GM12878 (cell line): ENCODE results near the gene COL15A1. TPM values are rescaled to one million over a fixed set of nuclear protein-coding genes. Genes with fewer than 3 reads are reported as not detected.

Experiments used
- CBX5 ChIP-seq: sonication (generic); IDR thresholded peaks from 2 replicates; pipeline ENCODE4 v1.6.1; 2016; ENCODE audit warnings: low read depth, moderate library complexity, mild to moderate bottlenecking, inconsistent platforms
- EZH2 ChIP-seq: IDR thresholded peaks from 2 replicates; pipeline ENCODE4 v1.6.1; 2012; ENCODE audit warnings: low read depth, mild to moderate bottlenecking, control low read depth, inconsistent platforms, low read length, borderline replicate concordance; ENCODE audit not compliant: control insufficient read depth
- GABPA ChIP-seq: IDR thresholded peaks from 2 replicates; pipeline ENCODE4 v1.6.1; 2014; ENCODE audit warnings: antibody characterized with exemption, low read depth, mild to moderate bottlenecking, inconsistent platforms
- MAX ChIP-seq: IDR thresholded peaks from 2 replicates; pipeline ENCODE4 v1.6.1; 2012; ENCODE audit warnings: low read depth, low read length, improper control_type of control experiment
- MYC ChIP-seq: IDR thresholded peaks from 2 replicates; pipeline ENCODE4 v1.6.1; 2011; ENCODE audit warnings: mild to moderate bottlenecking, low read length, moderate library complexity, inconsistent platforms; ENCODE audit not compliant: insufficient read depth, insufficient replicate concordance, insufficient read length, severe bottlenecking
- NFIC ChIP-seq: IDR thresholded peaks from 2 replicates; pipeline ENCODE4 v1.6.1; 2012; ENCODE audit warnings: low read depth, mild to moderate bottlenecking, inconsistent platforms, low read length, moderate library complexity
- PAX5 ChIP-seq: IDR thresholded peaks from 2 replicates; pipeline ENCODE4 v1.6.1; 2011; ENCODE audit warnings: low read depth, low read length, borderline replicate concordance
- RBBP5 ChIP-seq: fragments of 200-600 bp; sonication (generic); conservative IDR thresholded peaks from 2 replicates; pipeline ENCODE4 v1.6.1; 2016
- RELB ChIP-seq: fragments of 450-650 bp; IDR thresholded peaks from 2 replicates; pipeline ENCODE4 v1.6.1; 2017; ENCODE audit warnings: low read depth, mild to moderate bottlenecking, moderate library complexity
- SMARCA5 ChIP-seq: fragments of 450-650 bp; IDR thresholded peaks from 2 replicates; pipeline ENCODE4 v1.6.1; 2017; ENCODE audit warnings: mild to moderate bottlenecking
- SREBF2 ChIP-seq: IDR thresholded peaks from 2 replicates; pipeline ENCODE4 v1.6.1; 2012; ENCODE audit warnings: mild to moderate bottlenecking, low read length
- TARDBP ChIP-seq: IDR thresholded peaks from 2 replicates; pipeline ENCODE4 v1.6.1; 2016; ENCODE audit warnings: borderline replicate concordance
- polyA plus RNA-seq, 11 experiments: library from polyadenylated mRNA; depleted of rRNA in 4 of 11; unstranded in 6 of 11; stranded (reverse) in 5 of 11; fragments of >200 nt; fragmentation: Nextera tagmentation in 4 of 11; fragmentation: Illumina TruSeq in 1 of 11; extraction: Ambion mirVana in 4 of 11; extraction: Trizol in 1 of 11; gene quantifications; 1 replicate in 1 of 11; 2 replicates in 10 of 11; pipeline versions ENCODE4 v1.2.1 to v1.2.3, GENCODE V29; 2011 to 2016; ENCODE audit warnings: inconsistent platforms in 2 of 11, missing spikeins in 2 of 11, low read depth in 1 of 11
- total RNA-seq, 4 experiments: library from RNA; depleted of rRNA in 3 of 4; stranded (reverse); fragments of >200 nt in 3 of 4; fragmentation: Illumina TruSeq in 1 of 4; extraction: Trizol in 1 of 4; gene quantifications; 2 replicates each; pipeline versions ENCODE4 v1.2.1 to v1.2.3, GENCODE V29; 2013 to 2021
- TF ChIP-seq, protein P1 (sequence below): fragments of 450-650 bp; formaldehyde crosslinking; IDR thresholded peaks from 2 replicates; pipeline ENCODE4 v1.4.0; 2020; ENCODE audit warnings: mild to moderate bottlenecking, moderate library complexity
- TF ChIP-seq, protein P2 (sequence below): fragments of 450-650 bp; IDR thresholded peaks from 2 replicates; pipeline ENCODE4 v1.6.1; 2016; ENCODE audit warnings: mild to moderate bottlenecking, moderate library complexity, borderline replicate concordance
- TF ChIP-seq, protein P3 (sequence below): fragments of 450-650 bp; IDR thresholded peaks from 2 replicates; pipeline ENCODE4 v1.6.1; 2017; ENCODE audit warnings: mild to moderate bottlenecking, moderate library complexity

COL15A1 gene
- total and polyA plus RNA-seq, 10 of the 15 experiments (the other 5 are each of a cell fraction or from before 2014, with no cell fraction given), result 0.01 to 0.28 (median 0.06) TPM; not detected in 2

- no peak for TF ChIP-seq CBX5
- TF ChIP-seq, protein P1, sequence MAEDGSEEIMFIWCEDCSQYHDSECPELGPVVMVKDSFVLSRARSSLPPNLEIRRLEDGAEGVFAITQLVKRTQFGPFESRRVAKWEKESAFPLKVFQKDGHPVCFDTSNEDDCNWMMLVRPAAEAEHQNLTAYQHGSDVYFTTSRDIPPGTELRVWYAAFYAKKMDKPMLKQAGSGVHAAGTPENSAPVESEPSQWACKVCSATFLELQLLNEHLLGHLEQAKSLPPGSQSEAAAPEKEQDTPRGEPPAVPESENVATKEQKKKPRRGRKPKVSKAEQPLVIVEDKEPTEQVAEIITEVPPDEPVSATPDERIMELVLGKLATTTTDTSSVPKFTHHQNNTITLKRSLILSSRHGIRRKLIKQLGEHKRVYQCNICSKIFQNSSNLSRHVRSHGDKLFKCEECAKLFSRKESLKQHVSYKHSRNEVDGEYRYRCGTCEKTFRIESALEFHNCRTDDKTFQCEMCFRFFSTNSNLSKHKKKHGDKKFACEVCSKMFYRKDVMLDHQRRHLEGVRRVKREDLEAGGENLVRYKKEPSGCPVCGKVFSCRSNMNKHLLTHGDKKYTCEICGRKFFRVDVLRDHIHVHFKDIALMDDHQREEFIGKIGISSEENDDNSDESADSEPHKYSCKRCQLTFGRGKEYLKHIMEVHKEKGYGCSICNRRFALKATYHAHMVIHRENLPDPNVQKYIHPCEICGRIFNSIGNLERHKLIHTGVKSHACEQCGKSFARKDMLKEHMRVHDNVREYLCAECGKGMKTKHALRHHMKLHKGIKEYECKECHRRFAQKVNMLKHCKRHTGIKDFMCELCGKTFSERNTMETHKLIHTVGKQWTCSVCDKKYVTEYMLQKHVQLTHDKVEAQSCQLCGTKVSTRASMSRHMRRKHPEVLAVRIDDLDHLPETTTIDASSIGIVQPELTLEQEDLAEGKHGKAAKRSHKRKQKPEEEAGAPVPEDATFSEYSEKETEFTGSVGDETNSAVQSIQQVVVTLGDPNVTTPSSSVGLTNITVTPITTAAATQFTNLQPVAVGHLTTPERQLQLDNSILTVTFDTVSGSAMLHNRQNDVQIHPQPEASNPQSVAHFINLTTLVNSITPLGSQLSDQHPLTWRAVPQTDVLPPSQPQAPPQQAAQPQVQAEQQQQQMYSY (CRISPR knock-in tag), result no peak
- peak; percentile 84 for TF ChIP-seq NFIC
- TF ChIP-seq, protein P2, sequence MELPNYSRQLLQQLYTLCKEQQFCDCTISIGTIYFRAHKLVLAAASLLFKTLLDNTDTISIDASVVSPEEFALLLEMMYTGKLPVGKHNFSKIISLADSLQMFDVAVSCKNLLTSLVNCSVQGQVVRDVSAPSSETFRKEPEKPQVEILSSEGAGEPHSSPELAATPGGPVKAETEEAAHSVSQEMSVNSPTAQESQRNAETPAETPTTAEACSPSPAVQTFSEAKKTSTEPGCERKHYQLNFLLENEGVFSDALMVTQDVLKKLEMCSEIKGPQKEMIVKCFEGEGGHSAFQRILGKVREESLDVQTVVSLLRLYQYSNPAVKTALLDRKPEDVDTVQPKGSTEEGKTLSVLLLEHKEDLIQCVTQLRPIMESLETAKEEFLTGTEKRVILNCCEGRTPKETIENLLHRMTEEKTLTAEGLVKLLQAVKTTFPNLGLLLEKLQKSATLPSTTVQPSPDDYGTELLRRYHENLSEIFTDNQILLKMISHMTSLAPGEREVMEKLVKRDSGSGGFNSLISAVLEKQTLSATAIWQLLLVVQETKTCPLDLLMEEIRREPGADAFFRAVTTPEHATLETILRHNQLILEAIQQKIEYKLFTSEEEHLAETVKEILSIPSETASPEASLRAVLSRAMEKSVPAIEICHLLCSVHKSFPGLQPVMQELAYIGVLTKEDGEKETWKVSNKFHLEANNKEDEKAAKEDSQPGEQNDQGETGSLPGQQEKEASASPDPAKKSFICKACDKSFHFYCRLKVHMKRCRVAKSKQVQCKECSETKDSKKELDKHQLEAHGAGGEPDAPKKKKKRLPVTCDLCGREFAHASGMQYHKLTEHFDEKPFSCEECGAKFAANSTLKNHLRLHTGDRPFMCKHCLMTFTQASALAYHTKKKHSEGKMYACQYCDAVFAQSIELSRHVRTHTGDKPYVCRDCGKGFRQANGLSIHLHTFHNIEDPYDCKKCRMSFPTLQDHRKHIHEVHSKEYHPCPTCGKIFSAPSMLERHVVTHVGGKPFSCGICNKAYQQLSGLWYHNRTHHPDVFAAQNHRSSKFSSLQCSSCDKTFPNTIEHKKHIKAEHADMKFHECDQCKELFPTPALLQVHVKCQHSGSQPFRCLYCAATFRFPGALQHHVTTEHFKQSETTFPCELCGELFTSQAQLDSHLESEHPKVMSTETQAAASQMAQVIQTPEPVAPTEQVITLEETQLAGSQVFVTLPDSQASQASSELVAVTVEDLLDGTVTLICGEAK, result no peak
- TF ChIP-seq MYC, result no peak
- no peak for TF ChIP-seq SREBF2
- TF ChIP-seq GABPA, result no peak
- peak; percentile 81; the same call in 1 of the 2 replicates for TF ChIP-seq PAX5
- TF ChIP-seq RELB, result peak; percentile 86
- no peak for TF ChIP-seq MAX
- TF ChIP-seq, protein P3, sequence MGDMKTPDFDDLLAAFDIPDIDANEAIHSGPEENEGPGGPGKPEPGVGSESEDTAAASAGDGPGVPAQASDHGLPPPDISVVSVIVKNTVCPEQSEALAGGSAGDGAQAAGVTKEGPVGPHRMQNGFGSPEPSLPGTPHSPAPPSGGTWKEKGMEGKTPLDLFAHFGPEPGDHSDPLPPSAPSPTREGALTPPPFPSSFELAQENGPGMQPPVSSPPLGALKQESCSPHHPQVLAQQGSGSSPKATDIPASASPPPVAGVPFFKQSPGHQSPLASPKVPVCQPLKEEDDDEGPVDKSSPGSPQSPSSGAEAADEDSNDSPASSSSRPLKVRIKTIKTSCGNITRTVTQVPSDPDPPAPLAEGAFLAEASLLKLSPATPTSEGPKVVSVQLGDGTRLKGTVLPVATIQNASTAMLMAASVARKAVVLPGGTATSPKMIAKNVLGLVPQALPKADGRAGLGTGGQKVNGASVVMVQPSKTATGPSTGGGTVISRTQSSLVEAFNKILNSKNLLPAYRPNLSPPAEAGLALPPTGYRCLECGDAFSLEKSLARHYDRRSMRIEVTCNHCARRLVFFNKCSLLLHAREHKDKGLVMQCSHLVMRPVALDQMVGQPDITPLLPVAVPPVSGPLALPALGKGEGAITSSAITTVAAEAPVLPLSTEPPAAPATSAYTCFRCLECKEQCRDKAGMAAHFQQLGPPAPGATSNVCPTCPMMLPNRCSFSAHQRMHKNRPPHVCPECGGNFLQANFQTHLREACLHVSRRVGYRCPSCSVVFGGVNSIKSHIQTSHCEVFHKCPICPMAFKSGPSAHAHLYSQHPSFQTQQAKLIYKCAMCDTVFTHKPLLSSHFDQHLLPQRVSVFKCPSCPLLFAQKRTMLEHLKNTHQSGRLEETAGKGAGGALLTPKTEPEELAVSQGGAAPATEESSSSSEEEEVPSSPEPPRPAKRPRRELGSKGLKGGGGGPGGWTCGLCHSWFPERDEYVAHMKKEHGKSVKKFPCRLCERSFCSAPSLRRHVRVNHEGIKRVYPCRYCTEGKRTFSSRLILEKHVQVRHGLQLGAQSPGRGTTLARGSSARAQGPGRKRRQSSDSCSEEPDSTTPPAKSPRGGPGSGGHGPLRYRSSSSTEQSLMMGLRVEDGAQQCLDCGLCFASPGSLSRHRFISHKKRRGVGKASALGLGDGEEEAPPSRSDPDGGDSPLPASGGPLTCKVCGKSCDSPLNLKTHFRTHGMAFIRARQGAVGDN, result peak; percentile 48; the same call in 1 of the 2 replicates
- no peak for TF ChIP-seq SMARCA5
- TF ChIP-seq EZH2, result no peak
- no peak for TF ChIP-seq TARDBP
- TF ChIP-seq RBBP5, result no peak
Observed at GRCh38 chr9:99118782-99119466, 175.2 kb downstream of the COL15A1 start (continued).
